Measurements from ENCODE around the gene RPL39L. TPM values are rescaled to one million over a fixed set of nuclear protein-coding genes. Genes with fewer than 3 reads are reported as not detected.

RPL39L gene
- total RNA-seq, 1 donor: 24.2 TPM

DNA sequence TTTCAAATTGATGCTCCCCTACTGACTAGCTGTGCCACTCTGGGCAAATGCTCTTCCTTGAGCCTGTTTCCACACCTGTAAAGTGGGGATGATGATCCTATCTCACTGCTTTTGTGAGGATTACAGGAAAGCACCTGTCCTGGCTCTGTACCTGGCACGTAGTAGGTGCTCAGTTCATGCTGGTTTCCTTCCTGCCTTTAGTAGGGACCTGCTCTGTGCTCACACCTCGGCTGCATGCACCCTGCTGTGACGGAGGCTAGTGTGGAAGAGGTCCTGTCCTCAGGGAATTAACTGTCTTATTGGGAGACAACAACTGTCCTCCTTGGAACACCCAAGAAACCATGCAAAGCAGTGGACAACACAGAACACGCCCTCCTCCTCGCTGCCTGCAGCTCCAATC is 61.8 kb downstream of the RPL39L start:
- no peak for DNase-seq (ENCODE audit: low read depth)
- TF ChIP-seq, protein P1, sequence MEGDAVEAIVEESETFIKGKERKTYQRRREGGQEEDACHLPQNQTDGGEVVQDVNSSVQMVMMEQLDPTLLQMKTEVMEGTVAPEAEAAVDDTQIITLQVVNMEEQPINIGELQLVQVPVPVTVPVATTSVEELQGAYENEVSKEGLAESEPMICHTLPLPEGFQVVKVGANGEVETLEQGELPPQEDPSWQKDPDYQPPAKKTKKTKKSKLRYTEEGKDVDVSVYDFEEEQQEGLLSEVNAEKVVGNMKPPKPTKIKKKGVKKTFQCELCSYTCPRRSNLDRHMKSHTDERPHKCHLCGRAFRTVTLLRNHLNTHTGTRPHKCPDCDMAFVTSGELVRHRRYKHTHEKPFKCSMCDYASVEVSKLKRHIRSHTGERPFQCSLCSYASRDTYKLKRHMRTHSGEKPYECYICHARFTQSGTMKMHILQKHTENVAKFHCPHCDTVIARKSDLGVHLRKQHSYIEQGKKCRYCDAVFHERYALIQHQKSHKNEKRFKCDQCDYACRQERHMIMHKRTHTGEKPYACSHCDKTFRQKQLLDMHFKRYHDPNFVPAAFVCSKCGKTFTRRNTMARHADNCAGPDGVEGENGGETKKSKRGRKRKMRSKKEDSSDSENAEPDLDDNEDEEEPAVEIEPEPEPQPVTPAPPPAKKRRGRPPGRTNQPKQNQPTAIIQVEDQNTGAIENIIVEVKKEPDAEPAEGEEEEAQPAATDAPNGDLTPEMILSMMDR (IDR thresholded peaks at IDR 0.05; ENCODE audit: insufficient read depth, low read depth, low read length): no peak
- no peak overlapping the region for H3K4me3 ChIP-seq (ENCODE audit: low read depth, low read length)

DNA sequence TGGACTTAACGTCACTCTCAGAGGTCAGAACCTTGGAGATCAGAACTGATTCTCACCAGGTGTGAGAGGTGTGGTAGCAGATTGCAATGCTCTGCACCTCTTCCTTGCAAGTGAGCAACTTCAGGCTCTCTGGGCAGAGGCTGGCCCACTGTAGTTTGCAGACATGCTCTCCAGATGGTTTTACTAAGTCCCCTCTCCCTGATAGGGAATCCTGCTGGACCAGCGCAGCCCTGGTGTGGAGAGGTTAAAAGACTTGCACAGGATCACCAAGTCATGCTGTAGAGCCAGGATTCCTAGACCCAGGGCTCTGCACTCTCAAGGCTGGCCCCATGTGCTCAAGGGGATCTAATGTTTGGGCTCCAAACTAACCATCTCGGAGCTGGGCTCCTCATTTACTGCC is 62.2 kb downstream of the RPL39L start:
- DNase-seq (ENCODE audit: low read depth): no peak
- TF ChIP-seq, protein P1 (IDR thresholded peaks at IDR 0.05; ENCODE audit: insufficient read depth, low read depth, low read length): no peak
- no peak overlapping the region for H3K4me3 ChIP-seq (ENCODE audit: low read depth, low read length)

DNA sequence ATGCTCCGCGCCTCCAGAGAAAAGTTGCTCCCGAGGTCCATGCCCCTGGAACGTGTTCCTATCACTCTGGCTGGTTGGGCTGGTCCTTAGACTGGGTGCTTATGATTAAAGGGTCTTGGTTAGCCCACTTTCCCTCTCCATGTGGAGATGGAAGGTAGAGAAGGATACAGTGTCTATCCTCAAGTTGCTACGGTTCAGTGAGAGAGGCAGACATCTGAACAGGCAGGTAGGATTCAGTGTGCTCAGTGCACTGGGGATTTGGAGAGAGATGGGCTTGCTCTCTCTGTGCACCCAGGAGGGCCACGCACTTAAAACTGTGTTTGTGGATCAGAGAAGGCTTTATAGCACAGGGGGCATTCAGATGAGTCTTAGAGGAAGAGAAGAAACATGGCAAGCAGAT is 63.0 kb downstream of the RPL39L start:
- H3K4me3 ChIP-seq (ENCODE audit: low read depth, low read length): no peak overlapping the region
- DNase-seq (ENCODE audit: low read depth): no peak
- TF ChIP-seq, protein P1 (IDR thresholded peaks at IDR 0.05; ENCODE audit: insufficient read depth, low read depth, low read length): no peak

DNA sequence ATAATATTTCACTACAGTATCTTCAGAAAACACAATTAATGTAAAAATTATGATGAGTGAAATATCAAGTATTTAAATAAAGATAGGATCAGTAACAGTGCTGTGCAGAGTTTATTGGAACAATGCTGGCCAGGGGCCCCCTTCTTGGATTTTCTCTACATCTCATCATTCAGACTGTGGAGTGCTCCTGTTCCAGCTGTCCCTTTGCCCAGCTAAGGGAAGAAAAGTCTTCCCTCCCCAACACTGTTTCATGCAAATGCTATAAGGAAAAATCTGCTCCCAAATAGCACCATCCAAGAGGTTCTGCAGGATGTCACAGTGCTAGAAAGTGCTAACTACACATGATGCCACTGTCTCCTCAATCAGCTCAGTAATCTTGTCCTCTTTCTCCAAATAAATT is 64.5 kb downstream of the RPL39L start:
- no peak for DNase-seq (ENCODE audit: low read depth)
- TF ChIP-seq, protein P1 (IDR thresholded peaks at IDR 0.05; ENCODE audit: insufficient read depth, low read depth, low read length): no peak

DNA sequence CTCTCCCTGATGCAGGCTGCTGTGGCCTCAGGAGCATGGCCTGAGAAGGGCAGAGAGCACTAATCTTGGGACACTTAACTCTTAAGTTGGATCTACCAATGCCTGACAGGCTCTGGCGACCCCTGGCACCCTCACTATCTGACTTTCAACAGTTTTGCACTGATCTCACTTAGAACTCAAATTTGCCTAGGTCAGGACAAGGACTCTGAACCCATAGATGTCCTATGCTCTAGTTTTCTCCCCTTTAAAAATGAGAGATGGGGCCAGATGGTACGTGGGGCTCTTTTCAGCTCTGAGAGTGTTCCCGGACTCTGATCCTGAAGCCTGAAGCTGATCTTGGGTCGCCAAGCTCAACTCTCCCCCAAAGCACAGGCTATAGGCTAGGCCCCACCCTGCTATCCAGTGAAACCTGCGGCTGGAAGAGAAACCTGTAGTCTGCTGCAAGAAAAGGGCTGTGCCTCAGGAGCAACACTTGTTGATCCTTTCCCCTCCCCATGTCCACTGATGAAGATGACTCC is 65.7 kb downstream of the RPL39L start:
- TF ChIP-seq, protein P1 (IDR thresholded peaks at IDR 0.05; ENCODE audit: insufficient read depth, low read depth, low read length): no peak
- H3K4me3 ChIP-seq (ENCODE audit: low read depth, low read length): no peak overlapping the region
- no peak for DNase-seq (ENCODE audit: low read depth)

More for the DNA sequence above, 64.5 kb downstream of the RPL39L start:
- H3K4me3 ChIP-seq (ENCODE audit: low read depth, low read length): no peak overlapping the region

DNA sequence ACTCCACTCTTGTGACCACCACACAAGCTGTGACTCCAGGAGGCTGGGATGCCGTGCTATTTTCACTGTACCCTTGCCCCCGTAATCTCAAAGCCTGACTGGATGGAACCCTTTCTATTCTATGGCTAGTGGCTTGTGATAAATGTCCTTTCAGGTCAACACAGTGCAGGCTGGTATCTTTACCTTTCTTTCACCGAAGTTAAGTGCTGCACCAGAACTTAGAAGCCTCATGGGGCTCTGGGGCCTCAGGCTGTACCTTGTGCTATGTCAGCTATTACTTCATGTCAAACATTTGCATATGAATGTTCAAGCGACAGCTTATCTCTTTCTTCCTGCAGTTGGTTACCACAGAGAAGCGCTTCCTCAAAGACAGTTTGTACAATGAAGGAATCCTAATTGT is 66.8 kb downstream of the RPL39L start:
- H3K4me3 ChIP-seq (ENCODE audit: low read depth, low read length): no peak overlapping the region
- DNase-seq (ENCODE audit: low read depth): no peak
- TF ChIP-seq, protein P1 (IDR thresholded peaks at IDR 0.05; ENCODE audit: insufficient read depth, low read depth, low read length): no peak

DNA sequence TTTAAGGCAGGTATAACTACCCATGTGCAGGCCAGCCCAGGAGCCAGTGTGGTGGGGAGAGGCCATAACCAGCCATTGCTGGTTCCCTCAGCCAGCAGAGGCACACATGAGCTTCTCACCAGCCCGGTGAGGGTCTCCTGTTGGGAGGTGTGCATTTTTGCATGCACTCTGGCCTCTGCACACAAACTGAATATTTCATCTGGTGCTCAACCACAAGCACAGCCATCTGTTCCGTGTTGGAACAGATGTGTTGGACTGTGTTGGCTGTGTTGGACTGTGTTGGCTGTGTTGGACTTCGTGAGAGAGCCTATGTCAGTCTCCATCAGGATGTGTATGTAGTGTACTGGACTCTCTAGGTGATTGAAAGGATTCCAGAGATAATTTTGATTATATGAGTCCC is 67.2 kb downstream of the RPL39L start:
- TF ChIP-seq, protein P1 (IDR thresholded peaks at IDR 0.05; ENCODE audit: insufficient read depth, low read depth, low read length): no peak
- no peak overlapping the region for H3K4me3 ChIP-seq (ENCODE audit: low read depth, low read length)
- no peak for DNase-seq (ENCODE audit: low read depth)

Measured in fibroblast of villous mesenchyme (primary cell).